ENCODE measurements around the gene TRMU.
A peak's percentile ranks its signal among the peaks of the same experiment; 100 is the strongest.

The TRMU gene

GRCh38 chr22:46335201-46336118, at the start of gene TRMU:
TRMU (plus strand) TSS chr22:46335714; CDS start chr22:46335765, 51 bp downstream.
- peak; percentile 73 for DNase-seq

- DNase-seq = no peak
Measured at GRCh38 chr22:46286006-46286405, 49.5 kb upstream of the TRMU start.

- DNase-seq = no peak
Measured at GRCh38 chr22:46286941-46287872, 48.3 kb upstream of the TRMU start.

- DNase-seq = no peak
Measured at GRCh38 chr22:46287873-46288751, 47.4 kb upstream of the TRMU start.

DNA sequence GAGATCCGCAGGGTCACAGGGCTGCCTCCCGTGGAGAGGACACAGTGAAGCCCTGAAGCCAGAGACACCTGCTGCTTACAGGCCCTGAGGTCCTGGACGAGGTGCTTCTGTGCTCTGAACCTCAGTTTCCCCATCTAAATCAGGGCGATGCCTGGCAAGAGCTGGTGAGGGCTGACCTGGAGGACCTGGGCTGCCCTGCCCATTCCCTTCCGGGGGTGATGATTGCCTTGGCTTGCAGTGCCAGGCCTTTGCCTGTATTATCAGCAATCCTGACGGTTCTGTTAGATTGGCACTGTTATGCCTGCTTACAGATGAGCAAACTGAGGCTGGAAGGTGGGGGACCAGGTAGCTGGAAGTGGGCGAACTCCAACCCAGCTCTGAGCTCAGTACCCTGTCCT, 46.7 kb upstream of the TRMU start:
- DNase-seq = no peak

GRCh38 chr22:46289244-46289891, 46.1 kb upstream of the TRMU start:
- DNase-seq = no peak

- no peak for DNase-seq
Measured at GRCh38 chr22:46290121-46290842, 45.2 kb upstream of the TRMU start.

- DNase-seq = no peak
Measured at GRCh38 chr22:46290843-46291785, 44.4 kb upstream of the TRMU start.

GRCh38 chr22:46292173-46292572, 43.3 kb upstream of the TRMU start:
- no peak for DNase-seq

GRCh38 chr22:46292732-46293131, 42.8 kb upstream of the TRMU start:
- no peak for DNase-seq

DNA sequence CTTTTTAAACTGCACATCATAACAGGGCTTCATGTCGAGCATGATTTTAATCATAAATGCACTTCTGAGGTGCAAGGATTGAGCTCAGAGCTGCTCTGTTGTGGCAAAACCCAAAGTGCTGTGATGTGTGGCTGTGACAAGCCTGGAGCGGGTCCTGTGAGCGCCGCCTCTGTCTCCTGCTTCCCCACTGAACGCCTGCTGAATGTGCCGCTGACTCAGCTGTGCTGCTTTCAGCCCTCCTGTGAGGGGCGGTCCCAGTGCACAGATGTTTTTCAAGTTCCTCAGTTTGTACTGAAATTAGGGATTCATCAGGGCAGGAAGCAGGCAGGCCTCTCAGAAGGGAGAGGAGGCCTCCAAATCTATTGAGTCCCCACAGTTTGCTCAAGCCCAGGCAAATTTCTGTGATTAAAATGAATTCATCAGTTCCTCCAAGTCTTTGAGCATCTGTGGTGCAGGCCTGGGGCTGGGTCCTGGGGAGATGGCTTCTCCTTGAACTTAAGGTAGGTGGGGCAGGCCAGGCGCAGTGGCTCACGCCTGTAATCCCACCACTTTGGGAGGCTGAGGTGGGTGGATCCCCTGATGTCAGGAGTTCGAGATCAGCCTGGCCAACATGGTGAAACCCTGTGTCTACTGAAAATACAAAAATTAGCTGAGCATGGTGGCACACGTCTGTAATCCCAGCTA, 41.8 kb upstream of the TRMU start:
- peak; percentile 28 for DNase-seq

- no peak for DNase-seq
Measured at GRCh38 chr22:46294784-46295183, 40.7 kb upstream of the TRMU start.

- no peak for DNase-seq
Measured at GRCh38 chr22:46295277-46295971, 40.1 kb upstream of the TRMU start.

GRCh38 chr22:46296257-46297150, 39.0 kb upstream of the TRMU start, which contains the start of gene GTSE1:
GTSE1 (plus strand) TSS chr22:46296870; CDS start chr22:46297401, 531 bp downstream.
- DNase-seq = peak; percentile 96

GRCh38 chr22:46297151-46297812, 38.2 kb upstream of the TRMU start:
- DNase-seq = no peak

DNA sequence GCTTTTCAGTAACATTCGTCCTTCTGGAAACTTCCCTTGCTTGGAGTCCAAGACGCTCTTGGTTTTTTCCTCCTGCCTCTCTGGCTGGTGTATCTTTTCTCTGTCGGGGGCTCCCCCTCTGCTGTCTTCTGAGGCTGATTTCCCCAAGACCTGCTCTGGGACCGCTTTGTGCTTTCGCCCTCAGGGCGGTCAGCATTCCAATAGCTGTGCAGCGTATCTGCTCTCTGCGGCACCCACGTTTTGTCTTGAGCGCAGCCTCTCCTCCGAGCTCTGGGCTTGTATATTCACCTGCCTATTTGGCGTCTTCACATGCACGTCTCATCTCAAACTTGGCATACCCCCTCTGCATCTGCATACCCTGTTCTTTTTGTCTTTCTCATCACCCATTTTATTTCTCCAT, 36.4 kb upstream of the TRMU start:
- no peak for DNase-seq

DNA sequence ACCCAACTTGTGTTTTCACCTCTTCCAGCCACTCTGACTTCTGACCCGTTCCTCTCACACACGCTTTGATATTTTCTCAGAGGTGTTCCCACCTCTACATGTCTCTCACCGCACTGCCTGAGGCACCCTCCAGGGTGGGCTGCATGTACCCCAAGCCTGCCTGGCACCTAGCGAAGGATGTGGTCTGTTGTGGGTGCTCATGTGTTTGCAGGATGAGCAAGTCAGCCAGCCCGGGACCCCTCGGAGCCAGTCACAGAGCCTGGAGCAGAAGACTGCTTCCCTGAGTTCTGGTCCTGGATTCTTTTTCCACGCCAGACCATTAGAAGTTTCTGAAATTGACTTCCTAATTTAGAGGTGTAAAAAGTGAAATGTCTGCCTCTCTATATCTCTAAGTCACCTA, 35.0 kb upstream of the TRMU start:
- no peak for DNase-seq
